ENCODE data around the gene RAB4A. TPM values are rescaled to one million over a fixed set of nuclear protein-coding genes. Genes with fewer than 3 reads are reported as not detected.

RAB4A gene
- total and polyA plus RNA-seq, 2 of the 13 experiments (the other 11 are each of a cell fraction or from before 2014, with no cell fraction given) = 56.0 to 80.1 TPM

DNA sequence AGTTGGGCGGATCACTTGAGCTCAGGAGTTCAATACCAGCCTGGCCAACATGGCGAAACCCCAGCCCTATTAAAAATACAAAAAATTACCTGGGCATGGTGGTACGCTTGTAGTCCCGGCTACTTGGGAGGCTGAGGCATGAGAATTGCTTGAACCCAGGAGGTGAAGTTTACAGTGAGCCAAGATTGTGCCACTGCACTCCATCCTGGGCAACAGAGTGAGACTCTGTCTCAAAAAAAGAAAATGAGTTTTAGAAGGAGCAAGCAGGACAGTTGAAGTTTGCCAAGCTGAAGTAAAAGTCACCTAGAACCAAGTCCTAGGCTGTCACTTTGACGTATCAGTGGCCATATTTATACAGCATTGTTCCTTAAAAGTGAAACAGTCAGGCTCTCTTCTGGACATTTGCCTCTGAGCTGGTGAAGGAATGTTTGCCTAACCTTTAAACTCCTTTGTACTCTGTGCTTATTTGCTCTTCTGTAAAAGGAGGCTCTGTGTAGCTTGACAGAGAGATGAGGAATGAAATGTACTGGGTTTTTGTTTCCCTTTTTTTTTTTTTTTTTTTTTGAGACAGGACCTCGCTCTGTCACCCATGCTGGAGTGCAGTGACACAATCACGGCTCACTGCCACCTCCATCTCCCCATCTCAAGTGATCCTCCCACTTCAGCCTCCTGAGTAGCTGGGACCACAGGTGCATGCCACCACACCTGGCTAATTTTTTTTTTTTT, 2.8 kb downstream of the RAB4A start (continued):
- TF ChIP-seq SOX13 (IDR thresholded peaks at IDR 0.05) (peak; percentile 83), SOX13 (CRISPR knock-in tag; conservative IDR thresholded peaks at IDR 0.05 in 1 of 2, IDR thresholded peaks at IDR 0.05 in 1 of 2) (peak in 1 of 2 experiments; percentile 96; a peak in 2 of 4 replicates), ZNF460 (CRISPR knock-in tag; IDR thresholded peaks at IDR 0.05; ENCODE audit: borderline replicate concordance) (peak; percentile 97), REL (CRISPR knock-in tag; conservative IDR thresholded peaks at IDR 0.05) (no peak), FOXC1 (CRISPR knock-in tag; IDR thresholded peaks at IDR 0.05; ENCODE audit: borderline replicate concordance) (no peak), ZFP36L2 (CRISPR knock-in tag; IDR thresholded peaks at IDR 0.05) (no peak), THAP11 (CRISPR knock-in tag; IDR thresholded peaks at IDR 0.05) (peak; percentile 66; the same call in 1 of the 2 replicates)
- TF ChIP-seq, protein P1, sequence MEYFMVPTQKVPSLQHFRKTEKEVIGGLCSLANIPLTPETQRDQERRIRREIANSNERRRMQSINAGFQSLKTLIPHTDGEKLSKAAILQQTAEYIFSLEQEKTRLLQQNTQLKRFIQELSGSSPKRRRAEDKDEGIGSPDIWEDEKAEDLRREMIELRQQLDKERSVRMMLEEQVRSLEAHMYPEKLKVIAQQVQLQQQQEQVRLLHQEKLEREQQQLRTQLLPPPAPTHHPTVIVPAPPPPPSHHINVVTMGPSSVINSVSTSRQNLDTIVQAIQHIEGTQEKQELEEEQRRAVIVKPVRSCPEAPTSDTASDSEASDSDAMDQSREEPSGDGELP (IDR thresholded peaks at IDR 0.05; ENCODE audit: borderline replicate concordance, low read depth) = peak; percentile 13; the same call in 1 of the 2 replicates
- TF ChIP-seq, protein P2, sequence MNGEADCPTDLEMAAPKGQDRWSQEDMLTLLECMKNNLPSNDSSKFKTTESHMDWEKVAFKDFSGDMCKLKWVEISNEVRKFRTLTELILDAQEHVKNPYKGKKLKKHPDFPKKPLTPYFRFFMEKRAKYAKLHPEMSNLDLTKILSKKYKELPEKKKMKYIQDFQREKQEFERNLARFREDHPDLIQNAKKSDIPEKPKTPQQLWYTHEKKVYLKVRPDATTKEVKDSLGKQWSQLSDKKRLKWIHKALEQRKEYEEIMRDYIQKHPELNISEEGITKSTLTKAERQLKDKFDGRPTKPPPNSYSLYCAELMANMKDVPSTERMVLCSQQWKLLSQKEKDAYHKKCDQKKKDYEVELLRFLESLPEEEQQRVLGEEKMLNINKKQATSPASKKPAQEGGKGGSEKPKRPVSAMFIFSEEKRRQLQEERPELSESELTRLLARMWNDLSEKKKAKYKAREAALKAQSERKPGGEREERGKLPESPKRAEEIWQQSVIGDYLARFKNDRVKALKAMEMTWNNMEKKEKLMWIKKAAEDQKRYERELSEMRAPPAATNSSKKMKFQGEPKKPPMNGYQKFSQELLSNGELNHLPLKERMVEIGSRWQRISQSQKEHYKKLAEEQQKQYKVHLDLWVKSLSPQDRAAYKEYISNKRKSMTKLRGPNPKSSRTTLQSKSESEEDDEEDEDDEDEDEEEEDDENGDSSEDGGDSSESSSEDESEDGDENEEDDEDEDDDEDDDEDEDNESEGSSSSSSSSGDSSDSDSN (CRISPR knock-in tag; IDR thresholded peaks at IDR 0.05) = peak; percentile 33; the same call in 1 of the 2 replicates
- TF ChIP-seq, protein P3, sequence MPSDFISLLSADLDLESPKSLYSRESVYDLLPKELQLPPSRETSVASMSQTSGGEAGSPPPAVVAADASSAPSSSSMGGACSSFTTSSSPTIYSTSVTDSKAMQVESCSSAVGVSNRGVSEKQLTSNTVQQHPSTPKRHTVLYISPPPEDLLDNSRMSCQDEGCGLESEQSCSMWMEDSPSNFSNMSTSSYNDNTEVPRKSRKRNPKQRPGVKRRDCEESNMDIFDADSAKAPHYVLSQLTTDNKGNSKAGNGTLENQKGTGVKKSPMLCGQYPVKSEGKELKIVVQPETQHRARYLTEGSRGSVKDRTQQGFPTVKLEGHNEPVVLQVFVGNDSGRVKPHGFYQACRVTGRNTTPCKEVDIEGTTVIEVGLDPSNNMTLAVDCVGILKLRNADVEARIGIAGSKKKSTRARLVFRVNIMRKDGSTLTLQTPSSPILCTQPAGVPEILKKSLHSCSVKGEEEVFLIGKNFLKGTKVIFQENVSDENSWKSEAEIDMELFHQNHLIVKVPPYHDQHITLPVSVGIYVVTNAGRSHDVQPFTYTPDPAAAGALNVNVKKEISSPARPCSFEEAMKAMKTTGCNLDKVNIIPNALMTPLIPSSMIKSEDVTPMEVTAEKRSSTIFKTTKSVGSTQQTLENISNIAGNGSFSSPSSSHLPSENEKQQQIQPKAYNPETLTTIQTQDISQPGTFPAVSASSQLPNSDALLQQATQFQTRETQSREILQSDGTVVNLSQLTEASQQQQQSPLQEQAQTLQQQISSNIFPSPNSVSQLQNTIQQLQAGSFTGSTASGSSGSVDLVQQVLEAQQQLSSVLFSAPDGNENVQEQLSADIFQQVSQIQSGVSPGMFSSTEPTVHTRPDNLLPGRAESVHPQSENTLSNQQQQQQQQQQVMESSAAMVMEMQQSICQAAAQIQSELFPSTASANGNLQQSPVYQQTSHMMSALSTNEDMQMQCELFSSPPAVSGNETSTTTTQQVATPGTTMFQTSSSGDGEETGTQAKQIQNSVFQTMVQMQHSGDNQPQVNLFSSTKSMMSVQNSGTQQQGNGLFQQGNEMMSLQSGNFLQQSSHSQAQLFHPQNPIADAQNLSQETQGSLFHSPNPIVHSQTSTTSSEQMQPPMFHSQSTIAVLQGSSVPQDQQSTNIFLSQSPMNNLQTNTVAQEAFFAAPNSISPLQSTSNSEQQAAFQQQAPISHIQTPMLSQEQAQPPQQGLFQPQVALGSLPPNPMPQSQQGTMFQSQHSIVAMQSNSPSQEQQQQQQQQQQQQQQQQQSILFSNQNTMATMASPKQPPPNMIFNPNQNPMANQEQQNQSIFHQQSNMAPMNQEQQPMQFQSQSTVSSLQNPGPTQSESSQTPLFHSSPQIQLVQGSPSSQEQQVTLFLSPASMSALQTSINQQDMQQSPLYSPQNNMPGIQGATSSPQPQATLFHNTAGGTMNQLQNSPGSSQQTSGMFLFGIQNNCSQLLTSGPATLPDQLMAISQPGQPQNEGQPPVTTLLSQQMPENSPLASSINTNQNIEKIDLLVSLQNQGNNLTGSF (CRISPR knock-in tag; IDR thresholded peaks at IDR 0.05) = no peak
- TF ChIP-seq, protein P4, sequence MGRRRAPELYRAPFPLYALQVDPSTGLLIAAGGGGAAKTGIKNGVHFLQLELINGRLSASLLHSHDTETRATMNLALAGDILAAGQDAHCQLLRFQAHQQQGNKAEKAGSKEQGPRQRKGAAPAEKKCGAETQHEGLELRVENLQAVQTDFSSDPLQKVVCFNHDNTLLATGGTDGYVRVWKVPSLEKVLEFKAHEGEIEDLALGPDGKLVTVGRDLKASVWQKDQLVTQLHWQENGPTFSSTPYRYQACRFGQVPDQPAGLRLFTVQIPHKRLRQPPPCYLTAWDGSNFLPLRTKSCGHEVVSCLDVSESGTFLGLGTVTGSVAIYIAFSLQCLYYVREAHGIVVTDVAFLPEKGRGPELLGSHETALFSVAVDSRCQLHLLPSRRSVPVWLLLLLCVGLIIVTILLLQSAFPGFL (CRISPR knock-in tag; IDR thresholded peaks at IDR 0.05) = no peak
- TF ChIP-seq, protein P5, sequence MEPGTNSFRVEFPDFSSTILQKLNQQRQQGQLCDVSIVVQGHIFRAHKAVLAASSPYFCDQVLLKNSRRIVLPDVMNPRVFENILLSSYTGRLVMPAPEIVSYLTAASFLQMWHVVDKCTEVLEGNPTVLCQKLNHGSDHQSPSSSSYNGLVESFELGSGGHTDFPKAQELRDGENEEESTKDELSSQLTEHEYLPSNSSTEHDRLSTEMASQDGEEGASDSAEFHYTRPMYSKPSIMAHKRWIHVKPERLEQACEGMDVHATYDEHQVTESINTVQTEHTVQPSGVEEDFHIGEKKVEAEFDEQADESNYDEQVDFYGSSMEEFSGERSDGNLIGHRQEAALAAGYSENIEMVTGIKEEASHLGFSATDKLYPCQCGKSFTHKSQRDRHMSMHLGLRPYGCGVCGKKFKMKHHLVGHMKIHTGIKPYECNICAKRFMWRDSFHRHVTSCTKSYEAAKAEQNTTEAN (CRISPR knock-in tag; conservative IDR thresholded peaks at IDR 0.05) = peak; percentile 38; the same call in 1 of the 2 replicates

Measured in HepG2 (cell line).